ENCODE results near the gene NPDC1.
"Not testable (repeated sequence)": the region's sequence is repeated elsewhere in the genome, so short reads cannot be mapped to it uniquely, and the experiment has no call there.

Gene NPDC1

GRCh38 chr9:137034709-137035506, 11.1 kb downstream of the NPDC1 start:
- peak; percentile 91 for TF ChIP-seq CTCF (IDR thresholded peaks at IDR 0.05; ENCODE audit: low read depth, low read length)
- DNase-seq (ENCODE audit: extremely low read depth, low read depth), result peak; percentile 54

- TF ChIP-seq CTCF (IDR thresholded peaks at IDR 0.05; ENCODE audit: low read depth, low read length), result no peak
These were observed 11.8 kb downstream of the NPDC1 start for GRCh38 chr9:137034039-137034708.

GRCh38 chr9:137033481-137033880, 12.5 kb downstream of the NPDC1 start:
- not testable (repeated sequence) for DNase-seq (ENCODE audit: extremely low read depth, low read depth)

More at GRCh38 chr9:137034039-137034708, 11.8 kb downstream of the NPDC1 start:
- no peak for DNase-seq (ENCODE audit: extremely low read depth, low read depth)

- no peak for DNase-seq (ENCODE audit: extremely low read depth, low read depth)
- no peak for TF ChIP-seq CTCF (IDR thresholded peaks at IDR 0.05; ENCODE audit: low read depth, low read length)
These were observed 13.1 kb downstream of the NPDC1 start for GRCh38 chr9:137032858-137033257.

GRCh38 chr9:137031904-137032640, 13.9 kb downstream of the NPDC1 start, which contains the start of gene FUT7:
FUT7 (minus strand) TSS chr9:137032088; CDS start chr9:137031991, 97 bp downstream.
- TF ChIP-seq CTCF (IDR thresholded peaks at IDR 0.05; ENCODE audit: low read depth, low read length), result no peak
- no peak for DNase-seq (ENCODE audit: extremely low read depth, low read depth)

- TF ChIP-seq CTCF (IDR thresholded peaks at IDR 0.05; ENCODE audit: low read depth, low read length), result no peak
- no peak for DNase-seq (ENCODE audit: extremely low read depth, low read depth)
These were observed 15.1 kb downstream of the NPDC1 start for GRCh38 chr9:137030538-137031527.

- no peak for DNase-seq (ENCODE audit: extremely low read depth, low read depth)
- no peak for TF ChIP-seq CTCF (IDR thresholded peaks at IDR 0.05; ENCODE audit: low read depth, low read length)
These were observed 16.0 kb downstream of the NPDC1 start for GRCh38 chr9:137030006-137030405.

All from AG09319 (cell line).